Activated CD4-positive, alpha-beta T cell treated with anti-CD3 and anti-CD28 coated beads for 4 hours (primary cell): ENCODE results near the gene OR6N2.

Source experiments
- DNase-seq, 2 donors: peaks; one replicate each; pipeline ENCODE4 v3.0.0-alpha.2; 2020

OR6N2 gene

GRCh38 chr1:158781104-158781503 is at the start of gene OR6N2:
OR6N2 (minus strand) TSS chr1:158781204; CDS start chr1:158777635, 3,569 bp downstream.
- no peak for DNase-seq

GRCh38 chr1:158830074-158830677 is 49.2 kb upstream of the OR6N2 start:
- no peak for DNase-seq

- no peak for DNase-seq
Measured at GRCh38 chr1:158821723-158822122, 40.7 kb upstream of the OR6N2 start.

- peak in 1 of 2 donors; percentile 5 for DNase-seq
Measured at GRCh38 chr1:158819461-158820443, 38.7 kb upstream of the OR6N2 start.

- no peak for DNase-seq
Measured at GRCh38 chr1:158818975-158819431, 38.0 kb upstream of the OR6N2 start.

GRCh38 chr1:158818560-158818959 is 37.6 kb upstream of the OR6N2 start:
- no peak for DNase-seq

GRCh38 chr1:158814970-158815369 is 34.0 kb upstream of the OR6N2 start:
- DNase-seq, result no peak

- DNase-seq, result no peak
Measured at GRCh38 chr1:158813164-158813563, 32.2 kb upstream of the OR6N2 start.

- no peak for DNase-seq
Measured at GRCh38 chr1:158812336-158812735, 31.3 kb upstream of the OR6N2 start.

GRCh38 chr1:158810311-158810710 is 29.3 kb upstream of the OR6N2 start:
- no peak for DNase-seq

GRCh38 chr1:158809862-158810261 is 28.9 kb upstream of the OR6N2 start:
- DNase-seq, result no peak

GRCh38 chr1:158809256-158809655 is 28.3 kb upstream of the OR6N2 start:
- no peak for DNase-seq

GRCh38 chr1:158806916-158807536 is 26.0 kb upstream of the OR6N2 start:
- no peak for DNase-seq

- DNase-seq, result no peak
Measured at GRCh38 chr1:158803678-158804077, 22.7 kb upstream of the OR6N2 start.

- DNase-seq, result no peak
Measured at GRCh38 chr1:158801396-158801795, 20.4 kb upstream of the OR6N2 start.

GRCh38 chr1:158800526-158800925 is 19.5 kb upstream of the OR6N2 start:
- no peak for DNase-seq

- DNase-seq, result no peak
Measured at GRCh38 chr1:158799689-158800088, 18.7 kb upstream of the OR6N2 start.

- DNase-seq, result no peak
Measured at GRCh38 chr1:158798531-158798930, 17.5 kb upstream of the OR6N2 start.

GRCh38 chr1:158794247-158794646 is 13.2 kb upstream of the OR6N2 start:
- no peak for DNase-seq

- peak; percentile 7 to 29 for DNase-seq
Measured at GRCh38 chr1:158793604-158794003, 12.6 kb upstream of the OR6N2 start.

GRCh38 chr1:158771950-158772866 is 8.8 kb downstream of the OR6N2 start, which contains the start of gene OR6N1:
OR6N1 (minus strand) TSS chr1:158772195; CDS start chr1:158766682, 5,513 bp downstream.
- no peak for DNase-seq

- DNase-seq, result no peak
Measured at GRCh38 chr1:158754420-158754819, 26.6 kb downstream of the OR6N2 start, which contains the start of gene OR6K6. OR6K6 (plus strand) TSS chr1:158754720; CDS start chr1:158754888, 168 bp downstream.
